ENCODE data around the gene IDH2.
"Not testable (repeated sequence)": the region's sequence is repeated elsewhere in the genome, so short reads cannot be mapped to it uniquely, and the experiment has no call there.

The IDH2 gene

GRCh38 chr15:90113166-90113565 is 10.9 kb upstream of the IDH2 start:
- no peak for DNase-seq

- DNase-seq = not testable (repeated sequence)
Measured at GRCh38 chr15:90109163-90109751, 7.0 kb upstream of the IDH2 start.

GRCh38 chr15:90108038-90108437 is 5.8 kb upstream of the IDH2 start:
- not testable (repeated sequence) for DNase-seq

- no peak for DNase-seq
Measured at GRCh38 chr15:90106522-90107117, 4.4 kb upstream of the IDH2 start.

GRCh38 chr15:90105521-90105920 is 3.3 kb upstream of the IDH2 start:
- no peak for DNase-seq

- DNase-seq = no peak
Measured at GRCh38 chr15:90104551-90104950, 2.3 kb upstream of the IDH2 start.

GRCh38 chr15:90103701-90104329 is 1.5 kb upstream of the IDH2 start:
- no peak for DNase-seq

- DNase-seq = peak; percentile 32
Measured at GRCh38 chr15:90101130-90101968, 919 bp downstream of the IDH2 start.

GRCh38 chr15:90099868-90100831 is 2.1 kb downstream of the IDH2 start:
- no peak for DNase-seq

- DNase-seq = no peak
Measured at GRCh38 chr15:90099072-90099867, 3.0 kb downstream of the IDH2 start.

- DNase-seq = no peak
Measured at GRCh38 chr15:90097475-90097874, 4.8 kb downstream of the IDH2 start.

GRCh38 chr15:90095521-90095959 is 6.7 kb downstream of the IDH2 start:
- no peak for DNase-seq

- no peak for DNase-seq
Measured at GRCh38 chr15:90091156-90091931, 10.9 kb downstream of the IDH2 start.

GRCh38 chr15:90090226-90090848 is 11.9 kb downstream of the IDH2 start:
- no peak for DNase-seq

- DNase-seq = no peak
Measured at GRCh38 chr15:90087454-90088154, 14.7 kb downstream of the IDH2 start.

- peak; percentile 2 for DNase-seq
Measured at GRCh38 chr15:90086868-90087268, 15.4 kb downstream of the IDH2 start.

GRCh38 chr15:90085565-90085964 is 16.7 kb downstream of the IDH2 start:
- DNase-seq = no peak

GRCh38 chr15:90084876-90085423 is 17.3 kb downstream of the IDH2 start:
- no peak for DNase-seq

GRCh38 chr15:90083954-90084607 is 18.2 kb downstream of the IDH2 start:
- no peak for DNase-seq

All from NCI-H1105 treated with DMSO at 0.1 percent for 48 hours (cell line).